Measurements from ENCODE around the gene TNFSF13B. TPM values are rescaled to one million over a fixed set of nuclear protein-coding genes. Genes with fewer than 3 reads are reported as not detected.

Gene TNFSF13B
- total and polyA plus RNA-seq, 10 of the 15 experiments (the other 5 are each of a cell fraction or from before 2014, with no cell fraction given) = 11.0 to 64.2 (median 17.0) TPM

DNA sequence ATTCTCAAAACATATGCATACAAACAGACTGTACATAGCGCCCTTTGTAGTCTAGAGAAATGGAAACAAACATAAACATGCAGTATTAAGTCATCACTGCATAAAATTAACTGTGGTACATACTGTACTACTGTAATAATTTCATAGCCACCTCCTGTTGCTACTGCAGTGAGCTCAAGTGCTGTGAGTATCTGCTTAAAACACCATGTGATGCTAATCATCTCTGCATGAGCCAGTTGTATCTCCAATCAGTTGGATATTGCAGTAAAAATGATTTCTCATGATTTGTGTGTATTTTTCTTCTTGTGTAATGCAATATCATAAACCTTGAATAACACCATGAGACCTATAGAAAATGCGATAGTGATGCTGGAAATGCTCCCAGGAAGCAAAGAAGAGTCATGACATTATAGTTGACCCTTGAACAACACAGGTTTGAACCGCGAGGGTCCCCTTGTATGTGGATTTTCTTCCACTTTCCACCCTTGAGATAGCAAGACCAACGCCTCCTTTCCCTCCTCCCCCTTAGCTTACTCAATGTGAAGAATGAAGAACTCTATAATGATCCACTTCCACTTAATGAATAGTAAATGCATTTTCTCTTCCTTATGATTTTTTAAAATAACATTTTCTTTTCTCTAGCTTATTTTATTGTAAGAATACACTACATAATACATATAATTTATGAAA lies 4.1 kb downstream of the TNFSF13B start (continued):
- TF ChIP-seq, protein P1, sequence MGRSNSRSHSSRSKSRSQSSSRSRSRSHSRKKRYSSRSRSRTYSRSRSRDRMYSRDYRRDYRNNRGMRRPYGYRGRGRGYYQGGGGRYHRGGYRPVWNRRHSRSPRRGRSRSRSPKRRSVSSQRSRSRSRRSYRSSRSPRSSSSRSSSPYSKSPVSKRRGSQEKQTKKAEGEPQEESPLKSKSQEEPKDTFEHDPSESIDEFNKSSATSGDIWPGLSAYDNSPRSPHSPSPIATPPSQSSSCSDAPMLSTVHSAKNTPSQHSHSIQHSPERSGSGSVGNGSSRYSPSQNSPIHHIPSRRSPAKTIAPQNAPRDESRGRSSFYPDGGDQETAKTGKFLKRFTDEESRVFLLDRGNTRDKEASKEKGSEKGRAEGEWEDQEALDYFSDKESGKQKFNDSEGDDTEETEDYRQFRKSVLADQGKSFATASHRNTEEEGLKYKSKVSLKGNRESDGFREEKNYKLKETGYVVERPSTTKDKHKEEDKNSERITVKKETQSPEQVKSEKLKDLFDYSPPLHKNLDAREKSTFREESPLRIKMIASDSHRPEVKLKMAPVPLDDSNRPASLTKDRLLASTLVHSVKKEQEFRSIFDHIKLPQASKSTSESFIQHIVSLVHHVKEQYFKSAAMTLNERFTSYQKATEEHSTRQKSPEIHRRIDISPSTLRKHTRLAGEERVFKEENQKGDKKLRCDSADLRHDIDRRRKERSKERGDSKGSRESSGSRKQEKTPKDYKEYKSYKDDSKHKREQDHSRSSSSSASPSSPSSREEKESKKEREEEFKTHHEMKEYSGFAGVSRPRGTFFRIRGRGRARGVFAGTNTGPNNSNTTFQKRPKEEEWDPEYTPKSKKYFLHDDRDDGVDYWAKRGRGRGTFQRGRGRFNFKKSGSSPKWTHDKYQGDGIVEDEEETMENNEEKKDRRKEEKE (IDR thresholded peaks at IDR 0.05) = no peak
- no peak for TF ChIP-seq YBX1 (IDR thresholded peaks at IDR 0.05)
- TF ChIP-seq, protein P2, sequence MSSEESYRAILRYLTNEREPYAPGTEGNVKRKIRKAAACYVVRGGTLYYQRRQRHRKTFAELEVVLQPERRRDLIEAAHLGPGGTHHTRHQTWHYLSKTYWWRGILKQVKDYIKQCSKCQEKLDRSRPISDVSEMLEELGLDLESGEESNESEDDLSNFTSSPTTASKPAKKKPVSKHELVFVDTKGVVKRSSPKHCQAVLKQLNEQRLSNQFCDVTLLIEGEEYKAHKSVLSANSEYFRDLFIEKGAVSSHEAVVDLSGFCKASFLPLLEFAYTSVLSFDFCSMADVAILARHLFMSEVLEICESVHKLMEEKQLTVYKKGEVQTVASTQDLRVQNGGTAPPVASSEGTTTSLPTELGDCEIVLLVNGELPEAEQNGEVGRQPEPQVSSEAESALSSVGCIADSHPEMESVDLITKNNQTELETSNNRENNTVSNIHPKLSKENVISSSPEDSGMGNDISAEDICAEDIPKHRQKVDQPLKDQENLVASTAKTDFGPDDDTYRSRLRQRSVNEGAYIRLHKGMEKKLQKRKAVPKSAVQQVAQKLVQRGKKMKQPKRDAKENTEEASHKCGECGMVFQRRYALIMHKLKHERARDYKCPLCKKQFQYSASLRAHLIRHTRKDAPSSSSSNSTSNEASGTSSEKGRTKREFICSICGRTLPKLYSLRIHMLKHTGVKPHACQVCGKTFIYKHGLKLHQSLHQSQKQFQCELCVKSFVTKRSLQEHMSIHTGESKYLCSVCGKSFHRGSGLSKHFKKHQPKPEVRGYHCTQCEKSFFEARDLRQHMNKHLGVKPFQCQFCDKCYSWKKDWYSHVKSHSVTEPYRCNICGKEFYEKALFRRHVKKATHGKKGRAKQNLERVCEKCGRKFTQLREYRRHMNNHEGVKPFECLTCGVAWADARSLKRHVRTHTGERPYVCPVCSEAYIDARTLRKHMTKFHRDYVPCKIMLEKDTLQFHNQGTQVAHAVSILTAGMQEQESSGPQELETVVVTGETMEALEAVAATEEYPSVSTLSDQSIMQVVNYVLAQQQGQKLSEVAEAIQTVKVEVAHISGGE (CRISPR knock-in tag; IDR thresholded peaks at IDR 0.05) = no peak
- TF ChIP-seq, protein P3, sequence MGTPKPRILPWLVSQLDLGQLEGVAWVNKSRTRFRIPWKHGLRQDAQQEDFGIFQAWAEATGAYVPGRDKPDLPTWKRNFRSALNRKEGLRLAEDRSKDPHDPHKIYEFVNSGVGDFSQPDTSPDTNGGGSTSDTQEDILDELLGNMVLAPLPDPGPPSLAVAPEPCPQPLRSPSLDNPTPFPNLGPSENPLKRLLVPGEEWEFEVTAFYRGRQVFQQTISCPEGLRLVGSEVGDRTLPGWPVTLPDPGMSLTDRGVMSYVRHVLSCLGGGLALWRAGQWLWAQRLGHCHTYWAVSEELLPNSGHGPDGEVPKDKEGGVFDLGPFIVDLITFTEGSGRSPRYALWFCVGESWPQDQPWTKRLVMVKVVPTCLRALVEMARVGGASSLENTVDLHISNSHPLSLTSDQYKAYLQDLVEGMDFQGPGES (IDR thresholded peaks at IDR 0.05) = no peak
- no peak for TF ChIP-seq CBX3 (IDR thresholded peaks at IDR 0.05; ENCODE audit: borderline replicate concordance, low read depth)
- no peak for TF ChIP-seq MTA3 (IDR thresholded peaks at IDR 0.05; ENCODE audit: borderline replicate concordance, low read length)
- TF ChIP-seq SMAD5 (IDR thresholded peaks at IDR 0.05; ENCODE audit: low read depth) = no peak
- no peak for TF ChIP-seq RELA (IDR thresholded peaks at IDR 0.05; ENCODE audit: borderline replicate concordance, partially characterized antibody)
- TF ChIP-seq, protein P4, sequence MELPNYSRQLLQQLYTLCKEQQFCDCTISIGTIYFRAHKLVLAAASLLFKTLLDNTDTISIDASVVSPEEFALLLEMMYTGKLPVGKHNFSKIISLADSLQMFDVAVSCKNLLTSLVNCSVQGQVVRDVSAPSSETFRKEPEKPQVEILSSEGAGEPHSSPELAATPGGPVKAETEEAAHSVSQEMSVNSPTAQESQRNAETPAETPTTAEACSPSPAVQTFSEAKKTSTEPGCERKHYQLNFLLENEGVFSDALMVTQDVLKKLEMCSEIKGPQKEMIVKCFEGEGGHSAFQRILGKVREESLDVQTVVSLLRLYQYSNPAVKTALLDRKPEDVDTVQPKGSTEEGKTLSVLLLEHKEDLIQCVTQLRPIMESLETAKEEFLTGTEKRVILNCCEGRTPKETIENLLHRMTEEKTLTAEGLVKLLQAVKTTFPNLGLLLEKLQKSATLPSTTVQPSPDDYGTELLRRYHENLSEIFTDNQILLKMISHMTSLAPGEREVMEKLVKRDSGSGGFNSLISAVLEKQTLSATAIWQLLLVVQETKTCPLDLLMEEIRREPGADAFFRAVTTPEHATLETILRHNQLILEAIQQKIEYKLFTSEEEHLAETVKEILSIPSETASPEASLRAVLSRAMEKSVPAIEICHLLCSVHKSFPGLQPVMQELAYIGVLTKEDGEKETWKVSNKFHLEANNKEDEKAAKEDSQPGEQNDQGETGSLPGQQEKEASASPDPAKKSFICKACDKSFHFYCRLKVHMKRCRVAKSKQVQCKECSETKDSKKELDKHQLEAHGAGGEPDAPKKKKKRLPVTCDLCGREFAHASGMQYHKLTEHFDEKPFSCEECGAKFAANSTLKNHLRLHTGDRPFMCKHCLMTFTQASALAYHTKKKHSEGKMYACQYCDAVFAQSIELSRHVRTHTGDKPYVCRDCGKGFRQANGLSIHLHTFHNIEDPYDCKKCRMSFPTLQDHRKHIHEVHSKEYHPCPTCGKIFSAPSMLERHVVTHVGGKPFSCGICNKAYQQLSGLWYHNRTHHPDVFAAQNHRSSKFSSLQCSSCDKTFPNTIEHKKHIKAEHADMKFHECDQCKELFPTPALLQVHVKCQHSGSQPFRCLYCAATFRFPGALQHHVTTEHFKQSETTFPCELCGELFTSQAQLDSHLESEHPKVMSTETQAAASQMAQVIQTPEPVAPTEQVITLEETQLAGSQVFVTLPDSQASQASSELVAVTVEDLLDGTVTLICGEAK (IDR thresholded peaks at IDR 0.05; ENCODE audit: borderline replicate concordance) = no peak
- no peak for TF ChIP-seq KAT2A (conservative IDR thresholded peaks at IDR 0.05; ENCODE audit: control insufficient read depth, low read depth, low read length)
- TF ChIP-seq CHD4 (IDR thresholded peaks at IDR 0.05) = no peak

All from GM12878 (cell line).